Suprapubic skin (tissue), 4 donors: ENCODE results near the gene LILRA2. TPM values are rescaled to one million over a fixed set of nuclear protein-coding genes. Genes with fewer than 3 reads are reported as not detected.
"Not testable (repeated sequence)": the region's sequence is repeated elsewhere in the genome, so short reads cannot be mapped to it uniquely, and the experiment has no call there.

Experiments used
- DNase-seq, 2 donors: peaks; one replicate each; pipeline ENCODE4 v3.0.0-alpha.2; 2019; ENCODE audit warnings: low spot score in 2 of 2
- H3K27ac ChIP-seq: fragments of 200-600 bp; sonication (generic); one replicate; pipeline ENCODE4 v1.5.1; 2019
- H3K27me3 ChIP-seq: fragments of 200-600 bp; sonication (generic); one replicate; pipeline ENCODE4 v1.5.1; 2019
- H3K36me3 ChIP-seq: fragments of 200-600 bp; sonication (generic); one replicate; pipeline ENCODE4 v1.5.1; 2019
- H3K4me1 ChIP-seq: fragments of 200-600 bp; sonication (generic); one replicate; pipeline ENCODE4 v1.5.1; 2019
- H3K4me3 ChIP-seq: fragments of 200-600 bp; sonication (generic); one replicate; pipeline ENCODE4 v1.5.1; 2019; ENCODE audit warnings: mild to moderate bottlenecking
- H3K9me3 ChIP-seq: fragments of 200-600 bp; sonication (generic); one replicate; pipeline ENCODE4 v1.5.1; 2019
- CTCF ChIP-seq, 2 donors: fragments of 200-600 bp in 1 of 2; fragments of 450-650 bp in 1 of 2; sonication (generic) in 1 of 2; IDR thresholded peaks; one replicate each; pipeline ENCODE4 v1.5.1; 2016 to 2019; ENCODE audit warnings: antibody characterized with exemption in 2 of 2, mild to moderate bottlenecking in 1 of 2, moderate library complexity in 1 of 2
- EP300 ChIP-seq: sonication (generic); formaldehyde crosslinking; IDR thresholded peaks from one replicate; pipeline ENCODE4 v1.6.1; 2017; ENCODE audit warnings: antibody characterized with exemption
- POLR2A ChIP-seq, 2 donors: fragments of 450-650 bp; IDR thresholded peaks; one replicate each; pipeline ENCODE4 v1.6.1; 2017; ENCODE audit warnings: antibody characterized with exemption in 2 of 2, mild to moderate bottlenecking in 2 of 2, moderate library complexity in 2 of 2
- POLR2AphosphoS5 ChIP-seq, 3 donors: sonication (generic); formaldehyde crosslinking; IDR thresholded peaks; one replicate each; pipeline ENCODE4 v1.6.1; 2017; ENCODE audit warnings: antibody characterized with exemption in 3 of 3
- WGBS: methylation state at CpG from one replicate; pipeline ENCODE4 v1.1.5; 2018; 5-methylcytosine and 5-hydroxymethylcytosine counted together
- total RNA-seq, 4 donors: library from RNA; depleted of rRNA; stranded (reverse); fragments of >200 nt; gene quantifications; one replicate each; pipeline ENCODE4 v1.1.0, GENCODE V29; 2016

LILRA2 gene
- total RNA-seq, 4 donors from 2014 or later, result 0.15 TPM; not detected in 3

GRCh38 chr19:54614726-54615125 lies 41.1 kb downstream of the LILRA2 start:
- 78% methylated on average over 1 of the region's 1 CpG for WGBS
- H3K4me1 ChIP-seq, result no peaks in the 10 kb centered on the region
- no peaks in the 10 kb centered on the region for H3K36me3 ChIP-seq
- H3K4me3 ChIP-seq, result no peak overlapping the region
- no peak for DNase-seq
- H3K27me3 ChIP-seq, result no peaks in the 10 kb centered on the region
- no peak for TF ChIP-seq POLR2A (IDR thresholded peaks at IDR 0.05)
- no peak for TF ChIP-seq POLR2AphosphoS5 (IDR thresholded peaks at IDR 0.05)
- no peak for TF ChIP-seq CTCF (IDR thresholded peaks at IDR 0.05)
- no peak for TF ChIP-seq EP300
- H3K9me3 ChIP-seq, result peaks cover 13% of the 10 kb centered on the region
- no peak overlapping the region for H3K27ac ChIP-seq

- no peak for DNase-seq
- no peaks in the 10 kb centered on the region for H3K27me3 ChIP-seq
- no peak overlapping the region for H3K4me3 ChIP-seq
- 65% methylated on average over 3 of the region's 3 CpGs for WGBS
- no peaks in the 10 kb centered on the region for H3K36me3 ChIP-seq
- no peak for TF ChIP-seq POLR2A (IDR thresholded peaks at IDR 0.05)
- no peak for TF ChIP-seq EP300
- TF ChIP-seq CTCF (IDR thresholded peaks at IDR 0.05), result no peak
- no peaks in the 10 kb centered on the region for H3K4me1 ChIP-seq
- H3K9me3 ChIP-seq, result peaks cover 7% of the 10 kb centered on the region
- no peak overlapping the region for H3K27ac ChIP-seq
Observed at GRCh38 chr19:54616057-54616456, 42.5 kb downstream of the LILRA2 start.

GRCh38 chr19:54616821-54617560 lies 43.4 kb downstream of the LILRA2 start:
- H3K4me1 ChIP-seq, result no peaks in the 10 kb centered on the region
- no peak overlapping the region for H3K4me3 ChIP-seq
- H3K36me3 ChIP-seq, result no peaks in the 10 kb centered on the region
- 72% methylated on average over 5 of the region's 5 CpGs for WGBS
- DNase-seq, result no peak
- no peak overlapping the region for H3K27ac ChIP-seq
- no peak for TF ChIP-seq POLR2A (IDR thresholded peaks at IDR 0.05)
- no peak for TF ChIP-seq EP300
- TF ChIP-seq POLR2AphosphoS5 (IDR thresholded peaks at IDR 0.05), result no peak
- TF ChIP-seq CTCF (IDR thresholded peaks at IDR 0.05), result no peak
- H3K9me3 ChIP-seq, result no peaks in the 10 kb centered on the region
- no peaks in the 10 kb centered on the region for H3K27me3 ChIP-seq

- TF ChIP-seq POLR2A (IDR thresholded peaks at IDR 0.05) (no peak), POLR2AphosphoS5 (IDR thresholded peaks at IDR 0.05) (no peak), CTCF (IDR thresholded peaks at IDR 0.05) (no peak), EP300 (no peak)
- Histone ChIP-seq H3K27ac (no peak overlapping the region), H3K4me3 (no peak overlapping the region), H3K9me3 (no peaks in the 10 kb centered on the region), H3K4me1 (no peaks in the 10 kb centered on the region), H3K36me3 (no peaks in the 10 kb centered on the region), H3K27me3 (no peaks in the 10 kb centered on the region)
- 62% methylated on average over 4 of the region's 4 CpGs for WGBS
- DNase-seq, result no peak
Observed at GRCh38 chr19:54620464-54620863, 46.9 kb downstream of the LILRA2 start.

GRCh38 chr19:54622431-54622830 lies 48.8 kb downstream of the LILRA2 start:
- H3K36me3 ChIP-seq, result no peaks in the 10 kb centered on the region
- DNase-seq, result no peak
- H3K4me3 ChIP-seq, result no peak overlapping the region
- TF ChIP-seq EP300 (no peak), CTCF (IDR thresholded peaks at IDR 0.05) (no peak), POLR2AphosphoS5 (IDR thresholded peaks at IDR 0.05) (no peak), POLR2A (IDR thresholded peaks at IDR 0.05) (no peak)
- WGBS, result 76% methylated on average over 4 of the region's 4 CpGs
- no peak overlapping the region for H3K27ac ChIP-seq
- no peaks in the 10 kb centered on the region for H3K4me1 ChIP-seq
- H3K27me3 ChIP-seq, result no peaks in the 10 kb centered on the region
- no peaks in the 10 kb centered on the region for H3K9me3 ChIP-seq

- H3K27ac ChIP-seq, DNase-seq, H3K4me3 ChIP-seq, H3K4me1 ChIP-seq, H3K36me3 ChIP-seq, H3K9me3 ChIP-seq, H3K27me3 ChIP-seq: not testable (repeated sequence)
- no CpG with 5 or more reads among the region's 10 CpGs for WGBS
Observed at GRCh38 chr19:54624234-54624633, 50.6 kb downstream of the LILRA2 start.

- not testable (repeated sequence) for DNase-seq, H3K36me3 ChIP-seq, H3K4me3 ChIP-seq, H3K27me3 ChIP-seq, H3K4me1 ChIP-seq, H3K27ac ChIP-seq, H3K9me3 ChIP-seq
- 82% methylated on average over 8 of the region's 15 CpGs for WGBS
Observed at GRCh38 chr19:54624934-54625730, 51.5 kb downstream of the LILRA2 start.
